ENCODE measurements around the gene CNNM1.

Gene CNNM1

DNA sequence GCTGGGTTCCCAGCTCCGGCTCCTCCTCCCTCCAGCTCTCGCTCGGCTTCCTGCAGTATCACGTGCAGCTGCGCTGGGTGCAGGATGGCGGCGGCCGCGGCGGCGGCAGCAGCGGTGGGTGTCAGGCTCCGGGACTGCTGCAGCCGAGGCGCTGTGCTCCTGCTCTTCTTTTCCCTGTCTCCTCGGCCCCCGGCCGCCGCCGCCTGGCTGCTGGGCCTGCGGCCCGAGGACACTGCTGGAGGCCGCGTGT is at the start of gene CNNM1:
TSS of gene CNNM1 (plus strand) at position 53 of the 250 bp plus-strand sequence. CDS start at position 85, 32 bp downstream.
- no peak for DNase-seq

DNA sequence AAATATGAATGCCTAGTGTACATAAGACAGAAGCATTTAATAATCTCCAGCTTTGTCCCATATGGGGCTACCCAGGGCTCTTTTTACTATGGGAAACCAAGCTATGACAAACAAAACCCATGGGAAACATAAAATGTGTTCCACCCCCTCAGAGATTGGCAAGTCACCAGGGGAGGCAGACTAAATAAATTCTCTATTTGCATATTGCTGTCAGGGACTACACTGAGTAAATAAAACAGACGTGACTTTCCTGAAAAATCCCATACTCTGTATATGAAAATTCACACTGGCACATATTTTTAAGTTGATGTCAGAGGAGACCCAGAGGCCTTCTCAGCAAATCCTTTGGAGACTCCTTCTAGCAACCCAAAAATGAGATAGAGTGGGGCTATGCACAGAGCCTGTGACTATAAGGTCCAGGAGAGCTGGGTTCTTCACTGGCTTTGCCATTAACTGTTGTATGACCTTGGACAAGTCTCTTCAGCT is 49.5 kb upstream of the CNNM1 start:
- no peak for DNase-seq

DNA sequence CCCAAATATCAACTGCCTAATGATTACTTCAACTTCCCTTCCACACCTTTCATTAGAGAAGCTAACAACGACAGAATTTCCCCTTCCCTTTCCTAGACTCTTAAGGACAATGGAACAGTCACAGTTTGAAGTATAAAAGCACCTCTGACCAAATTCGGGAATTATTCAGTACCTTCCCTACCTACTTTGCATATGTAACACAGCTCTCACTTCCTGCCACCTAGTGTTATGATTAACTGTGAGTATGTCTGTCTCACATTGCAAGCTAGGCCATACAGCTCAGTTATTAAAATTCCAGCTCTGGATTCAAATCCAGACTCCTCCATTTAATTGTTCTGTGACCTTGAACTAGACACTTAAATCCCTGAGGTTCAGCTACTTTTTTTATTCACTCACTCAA is 48.7 kb upstream of the CNNM1 start:
- no peak for DNase-seq

DNA sequence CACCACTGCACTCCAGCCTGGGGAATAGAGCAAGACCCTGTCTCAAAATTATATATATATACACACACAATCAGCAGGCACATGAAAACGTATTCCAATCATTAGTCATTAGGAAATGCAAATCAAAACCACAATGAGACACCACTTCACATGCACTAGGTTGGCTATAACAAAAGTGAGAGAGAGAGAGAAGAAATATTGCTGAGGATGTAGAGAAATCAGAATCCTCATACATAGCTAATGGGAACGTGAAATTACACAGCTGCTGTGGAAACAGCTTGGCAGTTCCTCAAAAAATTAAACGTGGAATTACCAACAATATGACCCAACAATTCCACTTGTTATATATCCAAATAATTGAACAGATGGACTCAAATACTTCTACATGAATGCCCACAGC is 43.3 kb upstream of the CNNM1 start:
- no peak for DNase-seq

DNA sequence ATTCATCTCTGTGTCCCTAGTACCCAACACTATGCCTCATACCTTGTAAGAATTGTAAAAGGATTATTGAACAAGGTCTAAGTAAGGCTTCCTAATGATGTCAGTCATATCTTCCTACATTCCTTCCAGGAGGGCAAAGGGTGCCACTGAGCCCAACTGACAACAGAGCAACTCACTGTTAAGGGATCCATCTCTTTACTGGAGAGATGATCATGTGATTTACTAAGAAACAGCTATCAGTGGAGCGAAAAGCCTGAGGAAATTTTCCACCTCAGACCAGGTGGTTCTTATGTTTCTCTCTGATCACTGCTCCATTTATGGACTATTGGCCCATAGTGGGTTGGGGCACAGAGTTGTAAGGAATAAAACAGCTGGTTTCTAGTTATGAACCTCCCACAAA is 38.9 kb upstream of the CNNM1 start:
- DNase-seq, result no peak

DNA sequence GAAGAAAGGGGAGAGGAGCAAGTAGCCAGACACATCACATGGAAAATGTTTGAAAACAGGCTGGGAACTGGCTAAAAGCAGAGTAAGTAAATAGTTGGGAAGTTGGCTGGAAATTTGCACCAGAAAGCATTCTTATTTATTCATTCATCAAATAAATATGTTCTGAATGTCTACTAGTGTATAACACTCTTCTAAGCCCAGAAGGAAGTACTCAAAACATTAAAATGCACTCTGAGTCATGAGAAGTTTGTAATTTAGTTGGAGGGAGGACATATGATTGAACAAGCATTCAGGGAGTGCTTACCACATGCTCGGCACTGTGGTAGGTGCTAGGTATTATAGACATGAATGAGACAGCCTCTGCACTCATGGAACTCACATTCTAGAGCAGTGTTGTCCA is 37.0 kb upstream of the CNNM1 start:
- DNase-seq, result no peak

DNA sequence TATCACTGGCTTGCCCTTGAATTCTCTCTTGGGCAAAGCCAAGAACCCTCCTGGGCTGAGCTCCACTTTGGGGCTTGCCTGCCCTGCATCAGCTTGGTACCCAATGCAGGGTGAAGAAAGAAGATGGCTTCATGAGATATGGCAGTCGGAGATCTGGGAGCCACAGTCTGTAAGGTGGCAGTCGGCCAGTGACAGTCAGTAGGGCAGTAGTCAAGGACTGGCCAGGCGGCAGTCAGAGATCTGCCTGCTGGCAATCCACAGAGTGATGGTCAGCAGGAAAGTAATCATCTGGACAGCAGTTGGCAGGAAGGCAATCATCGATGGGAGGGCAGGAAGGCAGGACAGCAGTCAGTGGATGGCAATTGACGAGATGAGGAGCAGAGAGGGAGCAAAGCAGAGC is 32.6 kb upstream of the CNNM1 start:
- DNase-seq, result no peak

DNA sequence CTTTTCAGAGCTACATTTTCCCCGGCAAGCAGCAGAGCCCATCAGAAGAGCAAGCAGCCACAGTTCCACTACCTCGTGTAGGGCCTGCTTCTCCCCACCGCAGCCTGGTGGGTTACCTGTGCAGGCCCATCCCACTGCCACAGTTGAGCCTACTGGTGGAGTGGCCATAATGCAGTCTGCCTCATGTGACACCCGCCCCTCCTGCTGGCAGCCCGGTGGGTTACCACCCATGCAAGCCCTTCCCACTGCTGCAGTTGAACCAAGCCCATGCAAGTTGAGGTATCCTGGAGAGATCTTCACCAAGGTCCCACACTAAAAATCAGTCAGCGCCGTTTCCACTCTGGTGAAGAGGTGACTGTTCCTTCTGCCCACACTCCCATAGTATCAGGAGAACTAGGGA is 32.1 kb upstream of the CNNM1 start:
- DNase-seq, result no peak

DNA sequence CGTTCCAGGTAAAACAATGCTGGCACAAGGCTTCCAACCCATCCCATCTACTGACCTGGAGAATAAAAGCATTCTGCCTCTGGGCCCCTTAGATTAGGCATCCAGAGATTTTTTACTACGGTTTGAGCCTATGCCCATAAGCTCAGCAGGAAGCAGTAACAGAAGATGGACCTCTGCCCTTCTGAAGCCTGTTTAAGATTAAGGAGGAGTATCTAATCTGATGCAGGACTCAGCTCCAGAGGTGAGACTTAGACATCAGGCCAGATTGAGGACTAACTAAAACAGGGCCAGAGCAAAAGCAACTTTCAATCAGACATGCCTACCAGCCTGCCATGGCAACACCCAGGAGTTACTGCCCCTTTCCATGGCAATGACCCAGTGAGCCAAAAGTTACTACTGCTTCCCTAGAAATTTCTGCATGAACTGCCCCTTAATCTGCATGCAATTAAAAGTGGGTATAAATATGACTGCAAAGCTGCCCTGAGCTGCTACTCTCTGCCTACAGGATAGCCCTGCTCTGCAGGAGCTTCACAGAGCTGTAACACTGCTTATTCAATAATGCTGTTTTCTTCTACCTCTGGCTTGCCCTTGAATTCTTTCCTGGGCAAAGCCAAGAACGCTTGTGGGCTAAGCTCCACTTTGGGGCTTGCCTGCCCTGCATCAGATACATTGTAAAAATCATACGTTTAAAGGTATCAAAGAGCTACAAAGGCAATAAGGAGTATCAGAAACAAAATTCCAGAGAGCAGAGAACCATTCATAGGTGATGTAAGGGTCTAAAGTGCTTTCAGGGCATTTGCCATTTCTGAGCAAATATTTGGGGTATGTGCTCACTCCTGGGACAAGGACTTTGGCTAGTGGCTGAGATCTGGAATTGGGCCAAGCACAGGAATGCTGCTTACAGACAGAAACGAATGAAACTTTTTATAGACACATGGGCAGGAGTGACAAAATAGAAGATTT is 25.0 kb upstream of the CNNM1 start:
- DNase-seq, result no peak

DNA sequence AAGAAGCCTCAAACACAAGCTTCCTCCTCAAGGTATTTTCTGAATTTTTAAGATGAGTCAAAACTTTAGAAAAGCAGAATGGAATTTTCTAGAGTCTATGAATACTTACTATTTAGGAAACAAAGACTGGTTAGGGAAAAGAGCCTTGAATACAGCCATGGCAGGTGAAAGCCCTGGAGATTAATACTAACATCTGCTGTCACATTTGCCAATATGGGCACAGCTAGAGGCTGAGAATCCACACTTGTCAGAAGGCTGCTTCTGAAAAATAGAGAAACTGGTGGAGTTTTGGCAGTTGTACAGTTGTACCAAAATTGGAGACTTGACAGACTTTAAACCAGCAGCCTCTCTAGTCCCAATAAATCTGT is 24.3 kb upstream of the CNNM1 start:
- DNase-seq, result no peak

DNA sequence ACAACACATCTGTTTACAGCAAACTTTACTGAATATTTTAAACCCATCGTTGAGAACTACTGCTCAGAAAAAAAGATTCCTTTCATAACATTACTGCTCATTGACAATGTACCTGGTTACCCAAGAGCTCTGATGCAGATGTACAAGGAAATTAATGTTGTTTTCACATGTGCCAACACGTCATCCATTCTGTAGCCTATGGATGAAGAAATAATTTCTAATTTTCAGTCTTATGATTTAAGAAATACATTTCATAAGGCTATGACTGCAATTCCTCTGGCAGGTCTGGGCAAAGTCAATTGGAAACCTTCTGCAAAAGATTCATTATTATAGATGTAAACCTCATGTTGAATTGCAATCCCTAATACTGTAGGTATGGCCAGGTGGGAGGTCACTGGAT is 16.7 kb upstream of the CNNM1 start:
- DNase-seq, result no peak

DNA sequence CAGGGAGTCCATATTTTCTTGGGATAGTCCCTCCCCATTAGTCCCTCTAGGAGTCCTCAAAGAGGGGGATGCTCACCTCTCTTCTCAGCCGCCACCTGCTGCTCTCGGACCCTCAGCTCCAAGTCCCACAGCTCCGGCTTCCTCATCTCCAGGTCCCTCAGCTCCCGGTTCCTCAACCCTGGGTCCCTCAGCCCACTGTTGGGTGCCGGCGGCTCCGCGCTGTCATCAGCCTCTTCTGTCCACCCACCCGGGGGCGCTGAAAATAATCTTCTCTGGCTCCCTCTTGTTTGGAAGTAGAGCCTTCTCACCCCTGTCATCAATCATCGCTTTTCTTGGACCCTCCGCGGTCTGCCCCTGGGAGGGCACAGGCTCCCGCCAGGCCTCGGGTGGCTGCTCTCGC is 13.3 kb upstream of the CNNM1 start:
- no peak for DNase-seq

DNA sequence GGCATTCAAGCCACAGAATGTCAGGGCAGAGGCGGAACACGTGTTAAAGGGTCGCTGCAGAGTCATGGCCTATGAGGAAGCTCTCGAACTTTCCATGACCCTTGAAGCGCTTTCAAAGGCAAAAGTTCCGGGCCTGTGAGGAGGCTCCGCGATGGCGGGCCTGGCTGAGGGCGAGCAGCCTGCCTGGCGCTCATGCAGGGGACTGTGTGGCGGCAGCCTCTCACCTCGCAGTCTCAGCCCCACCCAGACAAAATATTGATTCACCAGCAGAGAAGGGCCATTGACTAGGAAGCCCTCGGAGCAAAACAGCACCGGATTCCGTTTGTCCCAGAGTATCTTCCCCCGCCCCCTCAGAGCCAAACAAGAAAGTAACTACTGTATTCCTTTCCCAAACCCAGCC is 12.8 kb upstream of the CNNM1 start:
- no peak for DNase-seq

DNA sequence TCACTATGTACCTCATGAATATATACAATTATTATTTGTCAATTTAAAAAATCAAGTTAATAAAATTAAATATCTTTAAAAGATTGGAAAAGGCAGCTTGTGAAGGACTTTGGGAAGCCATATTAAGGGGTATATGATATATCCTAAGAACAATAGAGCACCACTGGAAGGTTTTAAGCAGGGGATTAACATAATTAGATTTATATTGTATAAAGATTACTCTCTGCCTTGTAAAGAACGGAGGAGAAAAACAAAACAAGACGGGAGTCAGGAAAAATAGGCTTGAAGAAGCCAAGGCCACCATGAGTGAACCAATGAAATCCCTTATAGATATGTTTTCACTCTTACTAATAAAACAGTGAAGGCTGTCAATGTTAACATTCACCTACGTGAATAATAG is 11.1 kb upstream of the CNNM1 start:
- no peak for DNase-seq

DNA sequence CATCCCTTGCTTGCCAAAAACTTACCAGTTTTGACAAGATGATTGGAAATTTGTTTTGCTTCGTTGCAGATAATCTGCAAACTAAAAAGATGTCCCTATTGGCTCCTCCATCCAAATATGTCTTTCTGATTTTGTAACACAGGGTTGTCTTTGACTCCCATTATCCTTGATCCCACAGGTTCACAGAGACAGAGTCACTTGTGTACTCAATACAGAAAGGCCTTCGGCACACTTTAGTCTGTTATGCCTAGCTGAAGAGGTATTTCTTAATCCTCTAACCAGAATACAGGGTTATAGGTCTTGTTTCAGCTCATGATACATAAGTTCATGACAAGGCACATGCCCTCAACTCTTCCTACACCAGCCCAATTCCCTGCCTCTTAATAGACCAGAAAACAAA is 10.7 kb upstream of the CNNM1 start:
- DNase-seq, result no peak

DNA sequence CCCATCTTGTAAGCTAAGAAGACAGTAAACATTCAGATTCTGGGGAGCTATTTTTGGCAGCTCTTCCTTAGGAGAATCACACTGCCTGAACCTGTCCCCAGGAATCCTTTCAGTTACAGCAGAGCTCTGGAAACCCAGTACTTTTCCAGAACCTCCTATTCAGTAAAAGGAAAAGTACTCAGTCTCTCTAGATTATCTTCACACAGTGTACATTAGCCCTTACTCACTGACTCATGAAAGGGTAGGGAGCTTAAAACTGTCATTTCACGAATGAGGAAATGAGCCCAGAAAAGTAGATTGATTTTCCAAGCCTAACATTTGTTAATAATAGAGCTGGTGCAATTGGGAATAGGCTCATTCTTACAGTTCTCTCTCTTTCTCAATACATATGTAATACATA is 3.9 kb upstream of the CNNM1 start:
- DNase-seq, result no peak

DNA sequence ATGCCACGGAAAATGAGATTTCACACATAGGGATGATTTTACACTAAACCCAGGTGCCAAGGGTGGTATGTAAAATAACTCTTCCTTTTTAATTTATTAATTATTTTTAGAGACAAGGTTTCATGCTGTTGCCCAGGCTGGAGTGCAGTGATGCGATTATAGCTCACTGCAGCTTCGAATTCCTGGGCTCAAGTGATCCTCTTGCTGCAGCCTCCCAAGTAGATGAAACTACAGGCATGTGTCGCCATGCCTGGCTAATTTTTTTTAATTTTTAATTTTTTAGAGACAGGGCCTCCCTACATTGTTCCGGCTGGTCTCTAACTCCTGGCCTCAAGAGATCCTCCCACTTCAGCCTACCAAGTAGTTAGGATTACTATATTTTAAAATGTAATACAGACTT is 2.3 kb upstream of the CNNM1 start:
- no peak for DNase-seq

DNA sequence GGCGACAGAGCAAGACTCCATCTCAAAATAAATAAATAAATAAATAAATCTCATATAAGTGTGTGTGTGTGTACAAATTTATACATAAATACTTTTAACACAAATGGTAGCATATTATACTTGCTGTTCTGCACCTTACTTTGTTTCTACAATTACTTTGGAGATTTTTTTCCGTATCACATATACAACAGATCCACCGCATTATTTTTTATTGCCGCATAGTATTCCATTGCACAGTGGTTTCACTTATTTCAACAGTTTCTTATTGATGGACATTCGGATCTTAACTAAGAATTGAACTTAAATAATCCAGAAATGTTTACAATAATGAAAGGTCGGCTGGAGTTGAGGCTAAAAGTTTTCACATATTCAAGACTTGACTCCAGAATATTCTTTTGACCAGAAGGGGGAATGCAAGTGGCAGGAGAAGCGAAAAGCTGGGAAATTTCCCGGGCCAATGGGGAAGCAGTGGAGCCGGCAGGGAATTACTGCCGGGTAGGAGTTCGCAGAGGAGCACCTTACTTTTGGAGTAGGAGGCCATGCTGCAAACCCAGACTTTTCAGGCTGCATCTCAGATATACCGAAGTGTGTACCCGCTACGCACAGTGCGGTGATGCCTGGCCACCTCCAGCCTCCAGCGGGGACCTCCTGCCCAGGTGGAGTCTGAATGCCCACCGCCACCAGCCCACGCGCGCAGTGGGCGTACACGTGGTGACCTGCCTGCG is 415 bp upstream of the CNNM1 start:
- no peak for DNase-seq

DNA sequence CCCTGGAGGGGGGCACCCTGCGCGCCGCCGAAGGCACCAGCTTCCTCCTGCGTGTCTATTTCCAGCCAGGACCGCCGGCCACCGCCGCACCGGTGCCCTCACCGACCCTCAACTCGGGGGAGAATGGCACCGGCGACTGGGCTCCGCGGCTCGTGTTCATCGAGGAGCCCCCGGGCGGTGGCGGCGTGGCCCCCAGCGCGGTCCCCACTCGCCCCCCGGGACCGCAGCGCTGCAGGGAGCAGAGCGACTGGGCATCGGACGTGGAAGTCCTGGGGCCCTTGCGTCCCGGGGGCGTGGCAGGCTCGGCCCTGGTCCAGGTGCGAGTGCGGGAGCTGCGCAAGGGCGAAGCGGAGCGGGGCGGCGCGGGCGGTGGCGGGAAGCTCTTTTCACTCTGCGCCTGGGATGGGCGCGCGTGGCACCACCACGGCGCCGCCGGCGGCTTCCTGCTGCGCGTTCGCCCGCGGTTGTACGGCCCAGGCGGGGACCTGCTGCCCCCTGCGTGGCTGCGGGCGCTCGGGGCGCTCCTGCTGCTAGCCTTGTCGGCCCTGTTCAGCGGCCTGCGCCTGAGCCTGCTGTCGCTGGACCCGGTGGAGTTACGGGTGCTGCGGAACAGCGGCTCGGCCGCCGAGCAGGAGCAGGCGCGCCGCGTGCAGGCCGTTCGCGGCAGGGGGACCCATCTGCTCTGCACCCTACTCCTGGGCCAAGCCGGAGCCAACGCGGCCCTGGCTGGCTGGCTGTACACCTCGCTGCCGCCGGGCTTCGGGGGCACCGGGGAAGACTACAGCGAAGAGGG is 594 bp downstream of the CNNM1 start:
- DNase-seq, result no peak

DNA sequence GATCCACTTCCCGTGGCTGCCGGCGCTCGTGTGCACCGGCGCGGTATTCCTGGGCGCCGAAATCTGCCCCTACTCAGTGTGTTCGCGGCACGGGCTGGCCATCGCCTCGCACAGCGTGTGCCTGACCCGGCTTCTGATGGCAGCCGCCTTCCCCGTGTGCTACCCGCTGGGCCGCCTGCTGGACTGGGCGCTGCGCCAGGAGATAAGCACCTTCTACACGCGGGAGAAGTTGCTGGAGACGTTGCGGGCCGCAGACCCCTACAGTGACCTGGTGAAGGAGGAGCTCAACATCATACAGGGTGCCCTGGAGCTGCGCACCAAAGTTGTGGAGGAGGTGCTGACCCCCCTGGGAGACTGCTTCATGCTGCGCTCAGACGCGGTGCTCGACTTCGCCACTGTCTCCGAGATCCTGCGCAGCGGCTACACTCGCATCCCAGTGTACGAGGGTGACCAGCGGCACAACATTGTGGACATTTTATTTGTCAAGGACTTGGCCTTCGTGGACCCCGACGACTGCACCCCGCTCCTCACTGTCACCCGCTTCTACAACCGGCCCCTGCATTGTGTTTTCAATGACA is 1.3 kb downstream of the CNNM1 start:
- DNase-seq, result no peak

DNA sequence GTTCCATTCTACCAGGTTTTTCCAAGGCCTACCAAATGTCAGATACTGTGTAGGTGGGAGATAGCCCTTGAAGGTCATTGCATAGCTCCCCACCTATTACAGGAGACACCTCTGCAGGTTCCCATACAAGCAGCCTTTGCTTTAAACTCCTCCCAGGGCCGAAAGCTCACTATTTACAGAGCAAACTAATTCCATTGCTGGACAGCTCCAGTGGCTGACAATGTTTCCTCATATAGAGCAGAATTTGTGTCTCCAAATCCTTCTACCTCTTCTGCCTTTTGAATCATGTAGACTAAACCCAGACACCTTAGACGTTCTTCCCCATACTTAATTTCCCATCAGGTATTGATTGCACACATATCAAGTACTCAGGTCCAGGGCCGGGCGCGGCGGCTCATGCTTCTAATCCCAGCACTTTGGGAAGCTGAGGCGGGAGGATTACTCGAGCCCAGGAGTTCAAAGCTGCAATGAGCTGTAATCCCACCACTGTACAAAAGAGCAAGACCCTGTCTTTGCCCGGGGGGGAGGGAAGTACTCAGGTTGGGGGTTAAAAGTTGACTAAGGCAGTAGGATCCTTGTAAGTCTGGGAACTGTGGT is 2.1 kb downstream of the CNNM1 start:
- no peak for DNase-seq

DNA sequence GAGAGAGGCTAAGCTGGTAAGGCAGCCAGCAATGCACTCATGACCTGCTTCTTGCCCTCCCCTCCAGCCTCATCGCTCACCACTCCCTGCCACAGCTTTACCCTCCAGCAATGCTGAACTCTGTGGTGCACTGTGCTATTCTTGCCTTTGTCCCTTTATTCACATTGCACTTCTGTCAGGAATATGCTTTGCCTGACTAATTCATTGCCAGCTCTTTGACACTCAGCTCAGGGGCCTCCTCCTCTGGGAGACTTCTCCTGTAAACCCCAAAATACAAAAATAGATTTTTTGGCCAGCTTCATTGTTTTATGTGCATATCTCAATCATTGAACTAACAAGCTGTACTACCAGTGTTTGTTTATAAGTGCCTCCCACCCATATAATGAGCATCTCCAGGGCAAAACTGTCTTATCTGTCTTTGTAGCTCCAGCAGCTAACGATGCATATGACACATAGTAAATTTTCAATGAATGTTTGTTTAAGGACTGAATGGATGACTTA is 8.2 kb downstream of the CNNM1 start:
- DNase-seq, result no peak

DNA sequence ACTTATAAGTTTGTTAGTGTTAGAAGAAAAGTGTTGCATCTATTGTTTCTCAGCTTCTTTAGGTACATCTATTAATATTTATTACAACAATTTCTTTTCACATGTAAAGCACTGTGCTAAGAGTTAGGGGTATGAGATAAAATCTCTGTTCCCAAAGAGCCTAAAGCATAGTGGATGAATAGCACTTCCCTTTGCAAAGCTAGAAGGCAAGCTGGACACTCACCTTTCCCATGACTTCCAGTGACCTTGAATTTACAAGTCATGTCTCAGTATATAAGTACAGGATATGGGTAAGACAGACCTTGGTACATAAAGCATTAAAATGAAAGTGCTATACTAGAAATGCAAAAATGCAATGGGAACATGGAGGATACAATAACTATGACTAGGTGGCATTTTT is 8.7 kb downstream of the CNNM1 start:
- DNase-seq, result no peak
